Omental fat pad (tissue), 4 donors: Measurements from ENCODE around the gene USO1. TPM values are rescaled to one million over a fixed set of nuclear protein-coding genes. Genes with fewer than 3 reads are reported as not detected.
"Not testable (repeated sequence)": the region's sequence is repeated elsewhere in the genome, so short reads cannot be mapped to it uniquely, and the experiment has no call there.

Experiments
- ATAC-seq: fragments of 150-250 bp; one replicate; pipeline ENCODE4 v1.9.1; 2016; ENCODE audit warnings: mild to moderate bottlenecking, moderate library complexity; ENCODE audit not compliant: low FRiP score
- DNase-seq: peaks from one replicate; pipeline ENCODE4 v3.0.0-alpha.2; 2019; ENCODE audit warnings: low spot score
- CTCF ChIP-seq, 3 donors: fragments of 450-650 bp; IDR thresholded peaks; one replicate each; pipeline ENCODE4 v1.5.1; 2016 to 2017; ENCODE audit warnings: antibody characterized with exemption in 3 of 3, mild to moderate bottlenecking in 3 of 3, moderate library complexity in 2 of 3
- total RNA-seq, 4 donors: library from RNA; depleted of rRNA; stranded (reverse); fragments of >200 nt; gene quantifications; one replicate each; pipeline ENCODE4 v1.1.0, GENCODE V29; 2016

Gene USO1
- total RNA-seq, 4 donors from 2014 or later, result 53.8 to 79.5 (median 69.8) TPM

DNA sequence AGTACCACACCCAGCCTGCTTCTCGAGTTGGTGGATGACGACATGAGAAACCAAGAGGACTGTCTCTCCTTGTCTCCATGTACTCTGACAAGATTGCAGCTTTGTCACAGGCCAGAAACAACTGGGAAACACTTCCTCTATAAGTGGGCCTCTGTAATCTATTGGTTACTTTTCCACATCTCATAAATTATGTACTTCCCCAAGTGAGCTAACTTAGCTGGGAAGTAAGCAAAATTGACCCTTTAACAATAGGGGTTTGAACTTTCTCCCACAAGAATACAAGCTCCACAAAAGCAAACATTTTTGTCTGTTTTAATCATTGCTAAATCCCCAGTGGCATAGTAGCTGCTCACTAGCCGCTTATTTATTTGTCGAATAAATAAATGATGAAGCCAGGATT is 14.1 kb upstream of the USO1 start:
- no peak for TF ChIP-seq CTCF (IDR thresholded peaks at IDR 0.05)
- no peak for ATAC-seq
- no peak for DNase-seq

- no peak for DNase-seq
- ATAC-seq, result no peak
Measured at GRCh38 chr4:75714011-75714410, 10.4 kb upstream of the USO1 start.

GRCh38 chr4:75714704-75715103 is 9.7 kb upstream of the USO1 start:
- DNase-seq (no peak), ATAC-seq (no peak)
- TF ChIP-seq CTCF (IDR thresholded peaks at IDR 0.05), result no peak

More at GRCh38 chr4:75714011-75714410, 10.4 kb upstream of the USO1 start:
- no peak for TF ChIP-seq CTCF (IDR thresholded peaks at IDR 0.05)

GRCh38 chr4:75715105-75715799 is 9.1 kb upstream of the USO1 start:
- no peak for ATAC-seq
- no peak for DNase-seq
- TF ChIP-seq CTCF (IDR thresholded peaks at IDR 0.05), result no peak

DNA sequence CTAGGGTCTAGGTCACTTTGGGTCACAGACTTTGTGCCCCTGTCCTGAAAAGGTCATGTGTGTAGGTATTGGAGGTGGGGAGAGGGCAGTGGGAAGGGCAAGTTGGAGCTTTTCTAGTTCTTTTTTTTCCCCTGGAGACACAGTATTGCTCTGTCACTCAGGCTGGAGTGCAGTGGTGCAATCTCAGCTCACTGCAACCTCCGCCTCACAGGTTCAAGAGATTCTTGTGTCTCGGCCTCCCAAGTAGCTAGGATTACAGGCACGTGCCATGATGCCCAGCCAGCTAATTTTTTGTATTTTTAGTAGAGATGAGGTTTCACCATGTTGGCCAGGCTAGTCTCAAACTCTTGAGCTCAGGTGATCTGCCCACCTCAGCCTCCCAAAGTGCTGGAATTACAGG is 8.3 kb upstream of the USO1 start:
- not testable (repeated sequence) for DNase-seq, ATAC-seq

DNA sequence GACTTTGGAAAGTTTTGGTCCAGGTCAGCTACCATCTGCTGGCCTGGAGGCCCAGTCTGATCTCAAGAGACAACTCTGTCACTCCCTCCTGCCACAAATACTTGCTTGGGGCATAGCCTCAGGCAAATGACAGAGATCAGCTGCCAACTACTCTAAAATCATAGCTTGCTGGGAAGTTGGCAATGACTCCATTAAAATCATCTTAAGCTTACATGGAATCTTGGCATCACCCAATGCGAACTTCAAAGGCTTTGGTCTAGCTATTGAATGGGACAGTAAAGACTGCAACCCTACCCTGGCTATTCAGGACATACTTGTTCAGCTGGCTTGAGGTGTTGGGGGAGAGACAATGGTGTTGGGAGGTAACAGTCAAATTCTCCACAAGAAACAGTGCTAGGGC is 7.0 kb upstream of the USO1 start:
- no peak for ATAC-seq
- DNase-seq, result no peak
- TF ChIP-seq CTCF (IDR thresholded peaks at IDR 0.05), result no peak

GRCh38 chr4:75718529-75718928 is 5.8 kb upstream of the USO1 start:
- DNase-seq (no peak), ATAC-seq (no peak)
- no peak for TF ChIP-seq CTCF (IDR thresholded peaks at IDR 0.05)
